ENCODE results near the gene NR2F1. TPM values are rescaled to one million over a fixed set of nuclear protein-coding genes. Genes with fewer than 3 reads are reported as not detected.

NR2F1 gene
- total RNA-seq, 4 donors from 2014 or later: 1.9 to 26.3 (median 3.7) TPM

- H3K4me3 ChIP-seq: peak overlapping the region in 1 of 4 donors; percentile 12
- no peaks in the 10 kb centered on the region for H3K9me3 ChIP-seq
- TF ChIP-seq POLR2A (IDR thresholded peaks at IDR 0.05): no peak
- H3K27ac ChIP-seq: peak overlapping the region in 3 of 4 donors; percentile 50 to 74 (median 59)
- H3K4me1 ChIP-seq: peaks cover 15 to 53% (median 16%) of the 10 kb centered on the region in 3 donors
- 21 to 25% methylated on average over 8 of the region's 8 CpGs for WGBS, 2 donors
- DNase-seq: no peak
- H3K27me3 ChIP-seq: peaks cover 4 to 100% (median 16%) of the 10 kb centered on the region in 4 donors
- H3K36me3 ChIP-seq: no peaks in the 10 kb centered on the region
- intact Hi-C loops (cut with DNase I): loop anchor here (10.0 kb wide), 1 partner anchor 194 kb away; no protein-coding TSS in a partner anchor
These were observed 17.5 kb downstream of the NR2F1 start for GRCh38 chr5:93600409-93601070.

GRCh38 chr5:93601071-93601801 lies 18.2 kb downstream of the NR2F1 start:
- 43 to 45% methylated on average over 3 of the region's 3 CpGs for WGBS, 2 donors
- H3K4me1 ChIP-seq: peaks cover 15 to 46% (median 16%) of the 10 kb centered on the region in 3 donors
- no peak for DNase-seq

GRCh38 chr5:93601802-93602155 lies 18.8 kb downstream of the NR2F1 start:
- peak overlapping the region in 2 of 4 donors; percentile 5 to 46 for H3K4me3 ChIP-seq
- intact Hi-C loops (cut with DNase I): loop anchor here (10.0 kb wide), 1 partner anchor 193 kb away; no protein-coding TSS in a partner anchor
- TF ChIP-seq CTCF (IDR thresholded peaks at IDR 0.05): no peak
- TF ChIP-seq POLR2A (IDR thresholded peaks at IDR 0.05): no peak
- H3K36me3 ChIP-seq: no peaks in the 10 kb centered on the region
- no peak for DNase-seq
- H3K27ac ChIP-seq: peak overlapping the region in 3 of 4 donors; percentile 50 to 77 (median 74)
- WGBS, 2 donors: 32 to 43% methylated on average over 9 of the region's 9 CpGs
- peaks cover 4 to 100% (median 19%) of the 10 kb centered on the region in 4 donors for H3K27me3 ChIP-seq
- H3K4me1 ChIP-seq: peaks cover 12 to 41% (median 13%) of the 10 kb centered on the region in 3 donors
- H3K9me3 ChIP-seq: no peaks in the 10 kb centered on the region

More at GRCh38 chr5:93601071-93601801, 18.2 kb downstream of the NR2F1 start:
- peaks cover 4 to 100% (median 19%) of the 10 kb centered on the region in 4 donors for H3K27me3 ChIP-seq
- H3K36me3 ChIP-seq: no peaks in the 10 kb centered on the region
- intact Hi-C loops (cut with DNase I): loop anchor here (10.0 kb wide), 1 partner anchor 194 kb away; no protein-coding TSS in a partner anchor
- H3K4me3 ChIP-seq: peak overlapping the region in 2 of 4 donors; percentile 5 to 46
- H3K27ac ChIP-seq: peak overlapping the region in 3 of 4 donors; percentile 50 to 77 (median 74)
- TF ChIP-seq CTCF (IDR thresholded peaks at IDR 0.05) (no peak), POLR2A (IDR thresholded peaks at IDR 0.05) (no peak)
- no peaks in the 10 kb centered on the region for H3K9me3 ChIP-seq

DNA sequence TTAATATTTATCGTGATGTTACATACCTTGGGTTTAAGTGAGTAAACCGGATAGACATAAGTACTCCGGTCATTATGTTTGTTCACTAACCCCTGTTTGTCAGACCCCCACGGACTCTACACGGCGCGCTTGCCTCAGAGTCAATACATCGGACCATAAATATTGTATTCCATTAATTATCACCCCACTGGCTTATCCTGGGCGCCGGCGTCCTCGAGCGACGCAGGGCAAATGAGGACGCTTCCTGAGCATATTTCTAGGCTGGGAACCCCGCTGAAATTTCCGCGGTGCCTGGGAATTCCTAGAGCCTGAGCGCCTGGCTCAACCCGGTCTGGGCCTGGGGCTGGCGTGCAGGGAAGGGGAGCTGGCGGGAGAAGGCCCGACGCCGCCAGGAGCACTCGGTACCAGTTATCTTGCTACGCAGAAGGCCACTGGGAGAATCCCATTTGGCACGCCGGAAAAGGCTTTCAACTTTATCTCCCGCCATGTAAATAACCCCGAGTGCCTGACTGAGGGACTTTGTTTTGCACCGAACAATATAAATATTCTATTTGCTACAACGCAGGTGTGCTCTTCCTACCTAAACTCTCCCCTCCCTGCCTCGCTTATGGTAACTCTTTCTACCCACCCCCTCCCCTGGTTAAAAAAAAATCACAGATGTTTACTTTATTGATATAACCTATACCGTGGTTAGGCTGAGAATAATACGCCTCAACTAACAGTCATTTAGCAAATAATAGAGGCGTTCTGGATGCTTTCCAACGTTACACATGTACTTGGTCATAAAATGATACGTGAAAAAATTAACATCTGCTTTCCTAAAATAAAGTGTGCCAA lies 19.4 kb downstream of the NR2F1 start:
- TF ChIP-seq CTCF (IDR thresholded peaks at IDR 0.05) (no peak), POLR2A (IDR thresholded peaks at IDR 0.05) (no peak)
- H3K36me3 ChIP-seq: no peaks in the 10 kb centered on the region
- peaks cover 4 to 100% (median 19%) of the 10 kb centered on the region in 4 donors for H3K27me3 ChIP-seq
- peak overlapping the region; percentile 35 to 77 (median 62) for H3K27ac ChIP-seq
- no peak for DNase-seq
- WGBS, 2 donors: 43 to 50% methylated on average over 19 to 29 of the region's 39 CpGs
- no peaks in the 10 kb centered on the region for H3K9me3 ChIP-seq
- intact Hi-C loops (cut with DNase I): loop anchor here (10.0 kb wide), 1 partner anchor 192 kb away; no protein-coding TSS in a partner anchor
- H3K4me1 ChIP-seq: peaks cover 5 to 37% (median 8%) of the 10 kb centered on the region in 3 donors
- peak overlapping the region in 2 of 4 donors; percentile 5 to 46 for H3K4me3 ChIP-seq

All from esophagus squamous epithelium (tissue), 5 donors.